Fibroblast of lung (primary cell): ENCODE data around the gene DUSP8. TPM values are rescaled to one million over a fixed set of nuclear protein-coding genes. Genes with fewer than 3 reads are reported as not detected.

Experiments
- DNase-seq, 2 donors: peaks; one replicate each; pipeline versions ENCODE4 v3.0.0 to v3.0.0-alpha.2; 2010; ENCODE audit warnings: low read depth in 2 of 2
- H2AFZ ChIP-seq: 2 replicates; pipeline ENCODE4 v1.5.1; 2012; ENCODE audit warnings: low read length, control low read depth, inconsistent platforms
- H3K27ac ChIP-seq: 2 replicates; pipeline ENCODE4 v1.5.1; 2011; ENCODE audit warnings: low read length, control low read depth; ENCODE audit not compliant: insufficient read depth
- H3K27me3 ChIP-seq: 2 replicates; pipeline ENCODE4 v1.5.1; 2011; ENCODE audit warnings: mild to moderate bottlenecking, low read length; ENCODE audit not compliant: control insufficient read depth, insufficient read depth
- H3K36me3 ChIP-seq: 2 replicates; pipeline ENCODE4 v1.5.1; 2011; ENCODE audit warnings: low read length; ENCODE audit not compliant: control insufficient read depth, insufficient read depth
- H3K4me1 ChIP-seq: 2 replicates; pipeline ENCODE4 v1.5.1; 2011; ENCODE audit warnings: low read length; ENCODE audit not compliant: control insufficient read depth, insufficient read depth; ENCODE audit errors: extremely low read depth
- H3K4me2 ChIP-seq: 2 replicates; pipeline ENCODE4 v1.5.1; 2011; ENCODE audit warnings: low read length, control low read depth; ENCODE audit not compliant: insufficient read depth; ENCODE audit errors: extremely low read depth
- H3K4me3 ChIP-seq, 4 experiments: fragments of 200-600 bp in 1 of 4; sonication (generic) in 1 of 4; replicated peaks in 1 of 4; 2 replicates each; pipeline ENCODE4 v1.5.1; 2011 to 2016; ENCODE audit warnings: low read length in 4 of 4, low read depth in 3 of 4, mild to moderate bottlenecking in 3 of 4, control low read depth in 2 of 4, inconsistent platforms in 1 of 4, mixed read lengths in 1 of 4; ENCODE audit not compliant: insufficient read depth in 1 of 4; ENCODE audit errors: control extremely low read depth in 1 of 4
- H3K79me2 ChIP-seq: 2 replicates; pipeline ENCODE4 v1.5.1; 2012; ENCODE audit warnings: mild to moderate bottlenecking, low read length, inconsistent platforms; ENCODE audit not compliant: control insufficient read depth, insufficient read depth
- H3K9ac ChIP-seq: 2 replicates; pipeline ENCODE4 v1.5.1; 2011; ENCODE audit warnings: mild to moderate bottlenecking, low read length, control low read depth; ENCODE audit not compliant: insufficient read depth
- H3K9me3 ChIP-seq: 2 replicates; pipeline ENCODE4 v1.5.1; 2012; ENCODE audit warnings: low read depth, low read length; ENCODE audit not compliant: control insufficient read depth, insufficient read depth
- H4K20me1 ChIP-seq: 2 replicates; pipeline ENCODE4 v1.5.1; 2011; ENCODE audit warnings: low read length; ENCODE audit not compliant: control insufficient read depth, insufficient read depth; ENCODE audit errors: extremely low read depth
- EZH2 ChIP-seq: IDR thresholded peaks from 2 replicates; pipeline ENCODE4 v1.5.1; 2012; ENCODE audit warnings: low read length, control low read depth, mild to moderate bottlenecking; ENCODE audit errors: missing control alignments
- polyA plus RNA-seq, 2 donors: library from polyadenylated mRNA; depleted of rRNA in 1 of 2; stranded (reverse) in 1 of 2; unstranded in 1 of 2; fragments of >200 nt; gene quantifications; 2 replicates each; pipeline ENCODE4 v1.2.1, GENCODE V29; 2011 to 2012; ENCODE audit warnings: missing spikeins in 1 of 2
- total RNA-seq: library from RNA; depleted of rRNA; stranded (reverse); fragments of >200 nt; gene quantifications from 2 replicates; pipeline ENCODE4 v1.2.1, GENCODE V29; 2014
- TF ChIP-seq, protein P1 (sequence below), 2 donors: IDR thresholded peaks in 1 of 2; conservative IDR thresholded peaks in 1 of 2; 1 replicate in 1 of 2; 2 replicates in 1 of 2; pipeline ENCODE4 v1.5.1; 2011 to 2012; ENCODE audit warnings: low read length in 2 of 2, control low read depth in 1 of 2, inconsistent platforms in 1 of 2, low read depth in 1 of 2, mild to moderate bottlenecking in 1 of 2

Gene DUSP8
- total and polyA plus RNA-seq, 2 donors (not counting 1 experiment from before 2014, with no cell fraction given) = 0.62 to 0.66 TPM

GRCh38 chr11:1517117-1518005 is 54.7 kb downstream of the DUSP8 start:
- Histone ChIP-seq H4K20me1 (no peaks in the 10 kb centered on the region), H3K9ac (no peak overlapping the region), H3K4me3 (no peak overlapping the region), H2AFZ (no peak overlapping the region), H3K4me1 (no peaks in the 10 kb centered on the region), H3K27ac (no peak overlapping the region), H3K9me3 (no peaks in the 10 kb centered on the region), H3K79me2 (peaks cover 9% of the 10 kb centered on the region), H3K27me3 (no peaks in the 10 kb centered on the region), H3K36me3 (no peaks in the 10 kb centered on the region), H3K4me2 (no peak overlapping the region)
- TF ChIP-seq, protein P1, sequence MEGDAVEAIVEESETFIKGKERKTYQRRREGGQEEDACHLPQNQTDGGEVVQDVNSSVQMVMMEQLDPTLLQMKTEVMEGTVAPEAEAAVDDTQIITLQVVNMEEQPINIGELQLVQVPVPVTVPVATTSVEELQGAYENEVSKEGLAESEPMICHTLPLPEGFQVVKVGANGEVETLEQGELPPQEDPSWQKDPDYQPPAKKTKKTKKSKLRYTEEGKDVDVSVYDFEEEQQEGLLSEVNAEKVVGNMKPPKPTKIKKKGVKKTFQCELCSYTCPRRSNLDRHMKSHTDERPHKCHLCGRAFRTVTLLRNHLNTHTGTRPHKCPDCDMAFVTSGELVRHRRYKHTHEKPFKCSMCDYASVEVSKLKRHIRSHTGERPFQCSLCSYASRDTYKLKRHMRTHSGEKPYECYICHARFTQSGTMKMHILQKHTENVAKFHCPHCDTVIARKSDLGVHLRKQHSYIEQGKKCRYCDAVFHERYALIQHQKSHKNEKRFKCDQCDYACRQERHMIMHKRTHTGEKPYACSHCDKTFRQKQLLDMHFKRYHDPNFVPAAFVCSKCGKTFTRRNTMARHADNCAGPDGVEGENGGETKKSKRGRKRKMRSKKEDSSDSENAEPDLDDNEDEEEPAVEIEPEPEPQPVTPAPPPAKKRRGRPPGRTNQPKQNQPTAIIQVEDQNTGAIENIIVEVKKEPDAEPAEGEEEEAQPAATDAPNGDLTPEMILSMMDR (conservative IDR thresholded peaks at IDR 0.05 in 1 of 2, IDR thresholded peaks at IDR 0.05 in 1 of 2; ENCODE audit: low read depth in 1 of 2, low read length in 2 of 2) = no peak
- TF ChIP-seq EZH2 = no peak
- no peak for DNase-seq

DNA sequence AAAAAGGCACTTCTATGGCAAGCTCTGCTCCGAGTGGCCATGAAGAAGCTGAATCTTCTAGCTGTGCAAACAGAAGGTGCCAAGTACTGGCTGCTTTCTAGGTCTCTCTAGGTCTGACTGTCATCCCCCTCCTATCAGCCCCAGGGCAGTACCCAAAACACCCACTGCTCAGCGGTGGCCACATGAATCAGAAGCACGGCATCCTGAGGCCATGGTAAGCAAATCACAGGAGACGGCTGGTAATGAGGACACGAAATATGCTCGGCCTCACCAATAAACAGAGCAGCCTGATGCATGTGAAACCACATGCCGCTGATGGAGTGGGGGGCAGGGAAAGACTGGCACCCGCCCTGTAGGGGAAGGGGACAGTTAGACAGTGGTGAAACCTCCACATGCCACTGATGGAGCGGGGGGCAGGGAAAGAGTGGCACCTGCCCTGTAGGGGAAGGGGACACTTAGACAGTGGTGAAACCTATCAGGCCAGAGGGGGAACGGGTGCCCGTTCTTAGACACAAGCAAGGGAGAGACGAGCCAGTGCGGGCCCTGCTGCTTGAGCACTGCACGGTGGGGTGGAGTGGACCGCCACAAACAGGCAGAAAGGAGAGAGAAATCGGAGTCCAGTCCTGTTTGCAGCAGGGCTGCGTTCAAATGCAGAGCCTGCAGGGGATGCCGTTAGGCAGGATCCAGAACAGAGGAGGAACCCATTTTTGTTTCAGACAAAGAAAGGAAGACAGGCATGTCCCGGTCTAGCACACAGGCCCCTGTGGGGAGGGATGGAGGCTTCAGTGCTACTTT is 55.6 kb downstream of the DUSP8 start:
- no peak overlapping the region for H3K27ac ChIP-seq
- no peaks in the 10 kb centered on the region for H3K9me3 ChIP-seq
- no peaks in the 10 kb centered on the region for H3K36me3 ChIP-seq
- TF ChIP-seq, protein P1 (conservative IDR thresholded peaks at IDR 0.05 in 1 of 2, IDR thresholded peaks at IDR 0.05 in 1 of 2; ENCODE audit: low read depth in 1 of 2, low read length in 2 of 2) = no peak
- no peaks in the 10 kb centered on the region for H3K27me3 ChIP-seq
- no peak overlapping the region for H3K9ac ChIP-seq
- H4K20me1 ChIP-seq = no peaks in the 10 kb centered on the region
- H3K4me2 ChIP-seq = no peak overlapping the region
- H3K4me3 ChIP-seq = no peak overlapping the region
- H3K4me1 ChIP-seq = no peaks in the 10 kb centered on the region
- DNase-seq = peak in 1 of 2 donors; percentile 78
- H3K79me2 ChIP-seq = peaks cover 9% of the 10 kb centered on the region
- H2AFZ ChIP-seq = no peak overlapping the region
